Loucy (cell line): Measurements from ENCODE around the gene TRIM67.

Source experiments
- H2AFZ ChIP-seq: fragments of 200-600 bp; sonication (generic); 2 replicates; pipeline ENCODE4 v1.6.0; 2016; ENCODE audit warnings: antibody characterized with exemption, mild to moderate bottlenecking, low read length, moderate library complexity
- H3F3A ChIP-seq: fragments of 200-600 bp; 2 replicates; pipeline ENCODE4 v1.6.0; 2016; ENCODE audit warnings: antibody characterized with exemption, low read depth, mild to moderate bottlenecking
- H3K27me3 ChIP-seq: fragments of 200-600 bp; sonication (generic); 2 replicates; pipeline ENCODE4 v1.6.1; 2014; ENCODE audit warnings: low read length, mild to moderate bottlenecking; ENCODE audit not compliant: insufficient read depth, poor library complexity, severe bottlenecking
- H3K36me3 ChIP-seq: fragments of 200-600 bp; sonication (generic); 2 replicates; pipeline ENCODE4 v1.6.1; 2016; ENCODE audit warnings: low read length; ENCODE audit not compliant: insufficient read depth
- H3K4me1 ChIP-seq: fragments of 200-600 bp; sonication (generic); 2 replicates; pipeline ENCODE4 v1.5.1; 2014; ENCODE audit warnings: low read length, mild to moderate bottlenecking; ENCODE audit not compliant: insufficient read depth, poor library complexity, severe bottlenecking
- H3K4me2 ChIP-seq: fragments of 200-600 bp; sonication (generic); 2 replicates; pipeline ENCODE4 v1.6.0; 2014; ENCODE audit warnings: antibody characterized with exemption, low read length, low read depth, mild to moderate bottlenecking; ENCODE audit not compliant: poor library complexity, severe bottlenecking
- H3K4me3 ChIP-seq: fragments of 200-600 bp; sonication (generic); 2 replicates; pipeline ENCODE4 v1.5.1; 2014; ENCODE audit warnings: low read length, mild to moderate bottlenecking, mixed read lengths; ENCODE audit not compliant: poor library complexity, severe bottlenecking
- H3K79me2 ChIP-seq: fragments of 200-600 bp; sonication (generic); 2 replicates; pipeline ENCODE4 v1.6.1; 2014; ENCODE audit warnings: low read length; ENCODE audit not compliant: insufficient read depth
- H3K9ac ChIP-seq: fragments of 200-600 bp; sonication (generic); 2 replicates; pipeline ENCODE4 v1.6.0; 2014; ENCODE audit warnings: mild to moderate bottlenecking, low read depth, low read length, moderate library complexity; ENCODE audit not compliant: poor library complexity, severe bottlenecking
- H3K9me2 ChIP-seq: fragments of 200-600 bp; sonication (generic); replicated peaks from 2 replicates; pipeline ENCODE4 v1.6.1; 2016; ENCODE audit warnings: low read depth, low read length, mixed read lengths
- H3K9me3 ChIP-seq: fragments of 200-600 bp; sonication (generic); 2 replicates; pipeline ENCODE4 v1.6.1; 2014; ENCODE audit warnings: mild to moderate bottlenecking, antibody characterized with exemption, low read length, low read depth; ENCODE audit not compliant: insufficient read depth
- H4K20me1 ChIP-seq: fragments of 200-600 bp; sonication (generic); 2 replicates; pipeline ENCODE4 v1.6.0; 2014; ENCODE audit warnings: antibody characterized with exemption, low read length, mild to moderate bottlenecking; ENCODE audit not compliant: insufficient read depth, poor library complexity, severe bottlenecking
- EZH2phosphoT487 ChIP-seq: fragments of 200-600 bp; IDR thresholded peaks from 2 replicates; pipeline ENCODE4 v1.6.1; 2018; ENCODE audit warnings: antibody characterized with exemption, mild to moderate bottlenecking, moderate library complexity, borderline replicate concordance
- TF ChIP-seq, protein P1 (sequence below): fragments of 200-600 bp; sonication (generic); conservative IDR thresholded peaks from 2 replicates; pipeline ENCODE4 v1.5.1; 2014; ENCODE audit warnings: mild to moderate bottlenecking, antibody characterized with exemption, low read length

Gene TRIM67

DNA sequence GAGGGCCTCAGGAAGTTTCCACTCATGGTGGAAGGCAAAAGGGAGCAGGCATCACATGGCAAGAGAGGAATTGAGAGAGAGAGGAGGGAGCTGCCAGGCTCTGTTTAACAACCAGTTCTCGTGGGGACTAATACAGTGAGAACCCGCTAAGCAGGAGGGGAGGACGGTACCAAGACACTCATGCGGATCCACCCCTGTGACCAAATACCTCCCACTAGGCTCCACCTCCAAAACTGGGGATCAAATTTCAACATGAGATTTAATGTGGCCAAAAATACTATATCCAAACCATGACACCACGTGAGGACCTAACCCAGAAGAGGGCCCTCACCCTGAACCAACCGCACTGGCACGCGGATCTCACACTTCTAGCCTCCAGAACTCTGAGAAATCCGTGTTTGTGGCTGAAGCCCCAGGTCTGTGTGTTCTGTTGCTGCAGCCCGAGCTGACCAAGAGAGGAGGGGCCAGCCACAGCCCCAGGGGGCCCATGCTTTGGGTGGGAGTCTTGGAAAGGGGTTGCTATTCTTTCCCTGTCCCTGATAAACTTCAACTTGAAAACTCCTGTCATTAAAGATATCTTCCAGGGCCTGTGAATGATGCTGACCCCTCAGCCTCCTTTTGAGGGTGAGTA lies 32.0 kb downstream of the TRIM67 start:
- Histone ChIP-seq H3K9me3 (no peaks in the 10 kb centered on the region), H3K9ac (no peak overlapping the region), H2AFZ (no peak overlapping the region), H3K79me2 (no peaks in the 10 kb centered on the region), H3K4me2 (no peak overlapping the region), H3K36me3 (no peaks in the 10 kb centered on the region), H3K4me3 (no peak overlapping the region), H3K27me3 (no peaks in the 10 kb centered on the region), H3K4me1 (no peaks in the 10 kb centered on the region), H4K20me1 (no peaks in the 10 kb centered on the region), H3F3A (no peaks in the 10 kb centered on the region), H3K9me2 (no peaks in the 10 kb centered on the region)
- TF ChIP-seq EZH2phosphoT487, result no peak
- TF ChIP-seq, protein P1, sequence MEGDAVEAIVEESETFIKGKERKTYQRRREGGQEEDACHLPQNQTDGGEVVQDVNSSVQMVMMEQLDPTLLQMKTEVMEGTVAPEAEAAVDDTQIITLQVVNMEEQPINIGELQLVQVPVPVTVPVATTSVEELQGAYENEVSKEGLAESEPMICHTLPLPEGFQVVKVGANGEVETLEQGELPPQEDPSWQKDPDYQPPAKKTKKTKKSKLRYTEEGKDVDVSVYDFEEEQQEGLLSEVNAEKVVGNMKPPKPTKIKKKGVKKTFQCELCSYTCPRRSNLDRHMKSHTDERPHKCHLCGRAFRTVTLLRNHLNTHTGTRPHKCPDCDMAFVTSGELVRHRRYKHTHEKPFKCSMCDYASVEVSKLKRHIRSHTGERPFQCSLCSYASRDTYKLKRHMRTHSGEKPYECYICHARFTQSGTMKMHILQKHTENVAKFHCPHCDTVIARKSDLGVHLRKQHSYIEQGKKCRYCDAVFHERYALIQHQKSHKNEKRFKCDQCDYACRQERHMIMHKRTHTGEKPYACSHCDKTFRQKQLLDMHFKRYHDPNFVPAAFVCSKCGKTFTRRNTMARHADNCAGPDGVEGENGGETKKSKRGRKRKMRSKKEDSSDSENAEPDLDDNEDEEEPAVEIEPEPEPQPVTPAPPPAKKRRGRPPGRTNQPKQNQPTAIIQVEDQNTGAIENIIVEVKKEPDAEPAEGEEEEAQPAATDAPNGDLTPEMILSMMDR, result no peak

DNA sequence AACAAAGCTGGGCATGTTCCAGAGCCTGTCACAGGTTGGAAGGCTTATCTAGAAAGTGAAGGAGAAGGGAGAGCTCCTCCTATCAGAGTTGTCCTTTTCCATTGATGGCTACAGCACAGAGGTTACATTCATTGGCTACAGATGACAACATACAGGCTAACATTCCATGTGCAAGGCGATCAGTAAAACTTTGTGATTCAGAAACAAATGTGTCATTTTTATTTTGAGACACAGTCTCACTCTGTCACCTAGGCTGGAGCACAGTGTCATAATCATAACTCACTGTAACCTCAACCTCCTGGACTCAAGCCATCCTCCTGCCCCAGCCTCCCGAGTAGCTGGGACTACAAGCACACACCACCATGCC lies 32.6 kb downstream of the TRIM67 start:
- TF ChIP-seq EZH2phosphoT487, result no peak
- TF ChIP-seq, protein P1, result no peak
- H4K20me1 ChIP-seq, result no peaks in the 10 kb centered on the region
- no peak overlapping the region for H3K9ac ChIP-seq
- no peak overlapping the region for H3K4me3 ChIP-seq
- H3K4me1 ChIP-seq, result no peaks in the 10 kb centered on the region
- H3F3A ChIP-seq, result no peaks in the 10 kb centered on the region
- H3K79me2 ChIP-seq, result no peaks in the 10 kb centered on the region
- no peaks in the 10 kb centered on the region for H3K9me2 ChIP-seq
- H3K36me3 ChIP-seq, result no peaks in the 10 kb centered on the region
- no peak overlapping the region for H3K4me2 ChIP-seq
- H3K27me3 ChIP-seq, result no peaks in the 10 kb centered on the region
- H3K9me3 ChIP-seq, result no peaks in the 10 kb centered on the region
- H2AFZ ChIP-seq, result no peak overlapping the region

DNA sequence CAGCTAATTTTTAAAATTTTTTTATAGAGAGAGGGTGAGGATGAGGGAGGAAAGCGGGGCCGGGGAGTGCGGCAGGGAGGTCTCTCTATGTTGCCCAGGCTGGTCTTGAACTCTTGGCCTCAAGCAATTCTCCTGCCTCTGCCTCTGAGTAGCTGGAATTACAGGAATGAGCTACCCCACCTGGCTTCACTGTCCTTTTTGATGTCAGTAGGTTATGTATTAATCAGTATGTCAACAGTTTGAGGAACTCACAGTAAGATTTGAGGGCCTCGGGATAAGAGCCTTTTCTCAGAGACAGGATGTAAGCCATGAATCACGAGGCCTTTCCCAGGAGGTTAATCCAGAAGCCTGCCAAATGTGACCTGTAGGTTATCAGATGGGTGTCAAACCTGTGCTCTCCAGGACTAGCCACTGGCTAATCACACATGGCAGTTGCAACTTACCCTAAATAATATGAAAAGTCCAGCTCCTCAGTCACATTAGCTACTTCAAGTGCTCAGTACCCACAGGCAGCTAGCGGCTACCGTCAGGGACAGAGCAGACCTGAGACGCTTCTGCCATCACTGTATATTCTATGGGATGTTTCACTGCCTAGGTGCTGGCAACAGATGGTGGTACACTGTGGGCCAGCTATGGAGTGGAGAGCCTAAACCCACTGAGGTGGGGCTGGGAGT lies 33.1 kb downstream of the TRIM67 start:
- no peak overlapping the region for H3K9ac ChIP-seq
- H3K27me3 ChIP-seq, result no peaks in the 10 kb centered on the region
- no peaks in the 10 kb centered on the region for H3K79me2 ChIP-seq
- H3K4me3 ChIP-seq, result no peak overlapping the region
- H3K9me3 ChIP-seq, result no peaks in the 10 kb centered on the region
- no peaks in the 10 kb centered on the region for H3K36me3 ChIP-seq
- no peak for TF ChIP-seq EZH2phosphoT487
- TF ChIP-seq, protein P1, result no peak
- H3K4me1 ChIP-seq, result no peaks in the 10 kb centered on the region
- H3K9me2 ChIP-seq, result no peaks in the 10 kb centered on the region
- H3F3A ChIP-seq, result no peaks in the 10 kb centered on the region
- no peak overlapping the region for H2AFZ ChIP-seq
- no peak overlapping the region for H3K4me2 ChIP-seq
- no peaks in the 10 kb centered on the region for H4K20me1 ChIP-seq
